Measurements from ENCODE around the gene SIGLEC8.
"Not testable (repeated sequence)": the region's sequence is repeated elsewhere in the genome, so short reads cannot be mapped to it uniquely, and the experiment has no call there.

GRCh38 chr19:51463976-51464581 is 5.8 kb upstream of the SIGLEC8 start:
- TF ChIP-seq CTCF (IDR thresholded peaks at IDR 0.05 in 2 of 3, conservative IDR thresholded peaks at IDR 0.05 in 1 of 3; ENCODE audit: control insufficient read depth in 2 of 3, extremely low read depth in 1 of 3, insufficient read depth in 1 of 3, low read depth in 3 of 3, low read length in 3 of 3); EZH2 (IDR thresholded peaks at IDR 0.05; ENCODE audit: borderline replicate concordance, control insufficient read depth, low read depth, low read length); SMAD1 (IDR thresholded peaks at IDR 0.05; ENCODE audit: low read depth, partially characterized antibody); HSF1 (IDR thresholded peaks at IDR 0.05; ENCODE audit: low read depth, low read length); POLR2AphosphoS5 (IDR thresholded peaks at IDR 0.05; ENCODE audit: low read length); IKZF1 (conservative IDR thresholded peaks at IDR 0.05); BCL11A (IDR thresholded peaks at IDR 0.05; ENCODE audit: low read depth, low read length); TBL1XR1 (IDR thresholded peaks at IDR 0.05; ENCODE audit: low read depth, low read length); SMAD5 (IDR thresholded peaks at IDR 0.05; ENCODE audit: low read depth); ZBTB33 (IDR thresholded peaks at IDR 0.05): not testable (repeated sequence)
- TF ChIP-seq, protein P1, sequence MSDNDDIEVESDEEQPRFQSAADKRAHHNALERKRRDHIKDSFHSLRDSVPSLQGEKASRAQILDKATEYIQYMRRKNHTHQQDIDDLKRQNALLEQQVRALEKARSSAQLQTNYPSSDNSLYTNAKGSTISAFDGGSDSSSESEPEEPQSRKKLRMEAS (IDR thresholded peaks at IDR 0.05; ENCODE audit: low read depth, low read length): not testable (repeated sequence)
